HG02678 (cell line): ENCODE results near the gene PLXDC1.

ENCODE experiments used
- ATAC-seq: cut with Tn5 transposase; IDR thresholded peaks from one replicate; pipeline ENCODE4 v1.9.1; 2021; ENCODE audit warnings: mild to moderate bottlenecking, moderate library complexity; ENCODE audit not compliant: unreplicated experiment

PLXDC1 gene

GRCh38 chr17:39156491-39156890, 5.1 kb upstream of the PLXDC1 start:
- ATAC-seq = no peak

GRCh38 chr17:39155654-39156053, 4.2 kb upstream of the PLXDC1 start:
- no peak for ATAC-seq

- no peak for ATAC-seq
Measured at GRCh38 chr17:39153599-39154051, 2.2 kb upstream of the PLXDC1 start.

- no peak for ATAC-seq
Measured at GRCh38 chr17:39151943-39152818, 744 bp upstream of the PLXDC1 start.

GRCh38 chr17:39150795-39151149, 665 bp downstream of the PLXDC1 start:
- no peak for ATAC-seq

- ATAC-seq = no peak
Measured at GRCh38 chr17:39150104-39150634, 1.3 kb downstream of the PLXDC1 start.

- no peak for ATAC-seq
Measured at GRCh38 chr17:39147221-39148185, 3.9 kb downstream of the PLXDC1 start.

GRCh38 chr17:39146273-39146672, 5.2 kb downstream of the PLXDC1 start:
- ATAC-seq = no peak

GRCh38 chr17:39145143-39145542, 6.3 kb downstream of the PLXDC1 start:
- ATAC-seq = no peak

GRCh38 chr17:39144416-39144840, 7.0 kb downstream of the PLXDC1 start:
- ATAC-seq = no peak

GRCh38 chr17:39143552-39144093, 7.8 kb downstream of the PLXDC1 start:
- no peak for ATAC-seq

- ATAC-seq = no peak
Measured at GRCh38 chr17:39141915-39142664, 9.3 kb downstream of the PLXDC1 start.

- no peak for ATAC-seq
Measured at GRCh38 chr17:39141294-39141693, 10.1 kb downstream of the PLXDC1 start.

GRCh38 chr17:39139561-39139960, 11.9 kb downstream of the PLXDC1 start:
- no peak for ATAC-seq

GRCh38 chr17:39139161-39139511, 12.3 kb downstream of the PLXDC1 start:
- no peak for ATAC-seq

GRCh38 chr17:39138431-39139160, 12.8 kb downstream of the PLXDC1 start:
- no peak for ATAC-seq

- ATAC-seq = no peak
Measured at GRCh38 chr17:39134878-39135277, 16.6 kb downstream of the PLXDC1 start.

- ATAC-seq = no peak
Measured at GRCh38 chr17:39132192-39132610, 19.2 kb downstream of the PLXDC1 start.

GRCh38 chr17:39131616-39132015, 19.8 kb downstream of the PLXDC1 start:
- ATAC-seq = no peak

GRCh38 chr17:39130205-39130604, 21.2 kb downstream of the PLXDC1 start:
- ATAC-seq = no peak
